Liver (tissue), 9 donors: ENCODE measurements around the gene SULT1C4. TPM values are rescaled to one million over a fixed set of nuclear protein-coding genes. Genes with fewer than 3 reads are reported as not detected.

Source experiments
- DNase-seq: peaks from one replicate; pipeline ENCODE4 v3.0.0-alpha.2; 2017; ENCODE audit warnings: low spot score
- H3K27ac ChIP-seq, 2 donors: one replicate each; pipeline ENCODE4 v1.7.0; 2013; ENCODE audit warnings: inconsistent platforms in 2 of 2, low read length in 2 of 2, control low read depth in 1 of 2, low read depth in 1 of 2, mild to moderate bottlenecking in 1 of 2
- H3K27me3 ChIP-seq, 4 donors: one replicate each; pipeline versions ENCODE4 v1.6.1 to v1.7.0; 2013; ENCODE audit warnings: low read length in 3 of 4, inconsistent platforms in 1 of 4, mild to moderate bottlenecking in 1 of 4, moderate library complexity in 1 of 4; ENCODE audit not compliant: control insufficient read depth in 4 of 4, insufficient read depth in 4 of 4
- H3K36me3 ChIP-seq, 4 donors: one replicate each; pipeline versions ENCODE4 v1.6.1 to v1.7.0; 2013; ENCODE audit warnings: low read length in 3 of 4, mild to moderate bottlenecking in 3 of 4, low read depth in 1 of 4, moderate library complexity in 1 of 4; ENCODE audit not compliant: control insufficient read depth in 4 of 4, insufficient read depth in 3 of 4
- H3K4me1 ChIP-seq, 4 donors: one replicate each; pipeline versions ENCODE4 v1.6.1 to v1.7.0; 2013; ENCODE audit warnings: low read length in 3 of 4, mild to moderate bottlenecking in 3 of 4, moderate library complexity in 1 of 4; ENCODE audit not compliant: control insufficient read depth in 4 of 4, insufficient read depth in 4 of 4
- H3K4me3 ChIP-seq, 3 donors: one replicate each; pipeline versions ENCODE4 v1.6.1 to v1.7.0; 2013; ENCODE audit warnings: low read length in 3 of 3, control low read depth in 1 of 3, low read depth in 1 of 3, mild to moderate bottlenecking in 1 of 3
- H3K9ac ChIP-seq, 2 donors: one replicate each; pipeline ENCODE4 v1.7.0; 2013; ENCODE audit warnings: low read length in 2 of 2, mild to moderate bottlenecking in 2 of 2, moderate library complexity in 2 of 2, control low read depth in 1 of 2, low read depth in 1 of 2
- H3K9me3 ChIP-seq, 4 donors: one replicate each; pipeline versions ENCODE4 v1.6.1 to v1.7.0; 2013; ENCODE audit warnings: low read length in 3 of 4; ENCODE audit not compliant: control insufficient read depth in 4 of 4
- EGR1 ChIP-seq, 2 donors: IDR thresholded peaks; 2 replicates each; pipeline ENCODE4 v1.6.1; 2016 to 2018; ENCODE audit warnings: antibody characterized with exemption in 2 of 2, low read depth in 2 of 2
- FOXA2 ChIP-seq: IDR thresholded peaks from 2 replicates; pipeline ENCODE4 v1.6.1; 2016; ENCODE audit warnings: antibody characterized with exemption
- GABPA ChIP-seq, 2 donors: IDR thresholded peaks in 1 of 2; conservative IDR thresholded peaks in 1 of 2; 2 replicates each; pipeline ENCODE4 v1.6.1; 2016; ENCODE audit warnings: antibody characterized with exemption in 2 of 2, mild to moderate bottlenecking in 1 of 2, moderate library complexity in 1 of 2
- HNF4G ChIP-seq: IDR thresholded peaks from 2 replicates; pipeline ENCODE4 v1.6.1; 2016; ENCODE audit warnings: antibody characterized with exemption
- JUND ChIP-seq, 2 donors: IDR thresholded peaks; 2 replicates each; pipeline ENCODE4 v1.6.1; 2016; ENCODE audit warnings: antibody characterized with exemption in 2 of 2
- NR2F2 ChIP-seq: IDR thresholded peaks from 2 replicates; pipeline ENCODE4 v1.6.1; 2016; ENCODE audit warnings: antibody characterized with exemption
- RAD21 ChIP-seq, 2 donors: IDR thresholded peaks; 2 replicates each; pipeline ENCODE4 v1.6.1; 2016; ENCODE audit warnings: antibody characterized with exemption in 2 of 2, mild to moderate bottlenecking in 2 of 2
- REST ChIP-seq: IDR thresholded peaks from 2 replicates; pipeline ENCODE4 v1.6.1; 2016; ENCODE audit warnings: antibody characterized with exemption, mild to moderate bottlenecking
- RXRA ChIP-seq, 2 donors: IDR thresholded peaks; 2 replicates each; pipeline ENCODE4 v1.6.1; 2017 to 2018; ENCODE audit warnings: antibody characterized with exemption in 2 of 2, mild to moderate bottlenecking in 1 of 2
- TAF1 ChIP-seq: conservative IDR thresholded peaks from 2 replicates; pipeline ENCODE4 v1.6.1; 2016; ENCODE audit warnings: antibody characterized with exemption, mild to moderate bottlenecking
- YY1 ChIP-seq: IDR thresholded peaks from 2 replicates; pipeline ENCODE4 v1.6.1; 2016; ENCODE audit warnings: antibody characterized with exemption, mild to moderate bottlenecking
- WGBS: extraction: QIAGEN DNeasy Blood & Tissue Kit; methylation state at CpG from one replicate; pipeline ENCODE4 v1.1.7; 2013; 5-methylcytosine and 5-hydroxymethylcytosine counted together
- polyA plus RNA-seq, 2 donors: library from polyadenylated mRNA; stranded (reverse) in 1 of 2; unstranded in 1 of 2; fragments of 200-250 nt in 1 of 2; fragments of >200 nt in 1 of 2; fragmentation: Nextera tagmentation in 1 of 2; extraction: Ambion mirVana in 1 of 2; gene quantifications; one replicate each; pipeline versions ENCODE4 v1.2.1 to v1.2.3, GENCODE V29; 2013 to 2015
- total RNA-seq, 2 donors: library from RNA; depleted of rRNA; stranded (reverse); fragments of >200 nt; gene quantifications; one replicate each; pipeline ENCODE4 v1.2.3, GENCODE V29; 2014
- TF ChIP-seq, protein P1 (sequence below): IDR thresholded peaks from 2 replicates; pipeline ENCODE4 v1.6.1; 2016; ENCODE audit warnings: antibody characterized with exemption
- TF ChIP-seq, protein P2 (sequence below): IDR thresholded peaks from 2 replicates; pipeline ENCODE4 v1.6.1; 2016; ENCODE audit warnings: antibody characterized with exemption
- donor health status: healthy.
- donor health status: healthy.
- donor health status: healthy.
- donor health status: healthy.
- donor health status: healthy.

The SULT1C4 gene
- total and polyA plus RNA-seq, 4 donors, result 1.0 to 12.8 (median 1.3) TPM

GRCh38 chr2:108401800-108402199 lies 24.0 kb downstream of the SULT1C4 start:
- H3K4me1 ChIP-seq, result no peaks in the 10 kb centered on the region
- no peaks in the 10 kb centered on the region for H3K36me3 ChIP-seq
- H3K27ac ChIP-seq, result no peak overlapping the region
- DNase-seq, result no peak
- no peak overlapping the region for H3K4me3 ChIP-seq
- H3K27me3 ChIP-seq, result no peaks in the 10 kb centered on the region
- peaks cover 8 to 22% (median 12%) of the 10 kb centered on the region in 4 donors for H3K9me3 ChIP-seq
- H3K9ac ChIP-seq, result no peak overlapping the region
- TF ChIP-seq EGR1 (IDR thresholded peaks at IDR 0.05; ENCODE audit: low read depth in 2 of 2) (no peak), TAF1 (no peak), NR2F2 (no peak), GABPA (IDR thresholded peaks at IDR 0.05 in 1 of 2, conservative IDR thresholded peaks at IDR 0.05 in 1 of 2) (no peak), FOXA2 (no peak)
- WGBS, result 85% methylated on average over 3 of the region's 3 CpGs

GRCh38 chr2:108403494-108403893 lies 25.7 kb downstream of the SULT1C4 start:
- Histone ChIP-seq H3K27ac (no peak overlapping the region), H3K4me3 (no peak overlapping the region), H3K9ac (no peak overlapping the region), H3K9me3 (peaks cover 8 to 20% (median 12%) of the 10 kb centered on the region in 4 donors), H3K27me3 (no peaks in the 10 kb centered on the region), H3K36me3 (no peaks in the 10 kb centered on the region), H3K4me1 (no peaks in the 10 kb centered on the region)
- no peak for DNase-seq
- TF ChIP-seq YY1 (no peak), GABPA (IDR thresholded peaks at IDR 0.05 in 1 of 2, conservative IDR thresholded peaks at IDR 0.05 in 1 of 2) (no peak), HNF4G (no peak), RXRA (IDR thresholded peaks at IDR 0.05) (peak; percentile 50 to 79), FOXA2 (no peak), NR2F2 (peak; percentile 15), TAF1 (no peak), JUND (IDR thresholded peaks at IDR 0.05) (no peak), RAD21 (IDR thresholded peaks at IDR 0.05) (no peak)
- TF ChIP-seq, protein P1, sequence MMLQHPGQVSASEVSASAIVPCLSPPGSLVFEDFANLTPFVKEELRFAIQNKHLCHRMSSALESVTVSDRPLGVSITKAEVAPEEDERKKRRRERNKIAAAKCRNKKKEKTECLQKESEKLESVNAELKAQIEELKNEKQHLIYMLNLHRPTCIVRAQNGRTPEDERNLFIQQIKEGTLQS, result no peak
- TF ChIP-seq, protein P2, sequence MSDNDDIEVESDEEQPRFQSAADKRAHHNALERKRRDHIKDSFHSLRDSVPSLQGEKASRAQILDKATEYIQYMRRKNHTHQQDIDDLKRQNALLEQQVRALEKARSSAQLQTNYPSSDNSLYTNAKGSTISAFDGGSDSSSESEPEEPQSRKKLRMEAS, result no peak
- WGBS, result 65% methylated on average over 7 of the region's 7 CpGs

- no peak overlapping the region for H3K4me3 ChIP-seq
- no peak for TF ChIP-seq REST
- peaks cover 0 to 9% (median 4%) of the 10 kb centered on the region in 4 donors for H3K9me3 ChIP-seq
- H3K9ac ChIP-seq, result no peak overlapping the region
- no peaks in the 10 kb centered on the region for H3K4me1 ChIP-seq
- no peaks in the 10 kb centered on the region for H3K27me3 ChIP-seq
- H3K27ac ChIP-seq, result no peak overlapping the region
- 87% methylated on average over 4 of the region's 4 CpGs for WGBS
- DNase-seq, result no peak
- no peaks in the 10 kb centered on the region for H3K36me3 ChIP-seq
These were observed 27.1 kb downstream of the SULT1C4 start for GRCh38 chr2:108404784-108405397.
